ENCODE results near the gene TTC6.

DNA sequence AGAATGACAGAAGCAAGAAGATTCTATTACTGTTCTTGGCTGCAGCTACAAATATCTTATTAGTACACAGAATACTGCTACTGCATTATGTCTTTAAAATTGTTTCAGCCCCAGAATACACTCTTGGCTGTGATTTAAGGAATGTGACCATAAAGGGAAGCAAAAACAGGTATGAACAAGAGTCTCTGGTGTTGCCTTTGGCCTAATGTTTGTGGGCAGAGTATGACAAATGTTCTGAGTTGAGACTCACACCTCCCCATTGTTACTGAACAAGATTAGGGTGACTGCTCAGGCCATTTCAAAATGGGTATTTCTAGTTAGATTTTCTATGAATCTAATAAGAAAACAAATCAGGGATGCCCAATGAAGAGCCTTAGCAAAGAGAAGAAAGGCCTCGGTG lies 28.5 kb downstream of the TTC6 start:
- TF ChIP-seq, protein P1, sequence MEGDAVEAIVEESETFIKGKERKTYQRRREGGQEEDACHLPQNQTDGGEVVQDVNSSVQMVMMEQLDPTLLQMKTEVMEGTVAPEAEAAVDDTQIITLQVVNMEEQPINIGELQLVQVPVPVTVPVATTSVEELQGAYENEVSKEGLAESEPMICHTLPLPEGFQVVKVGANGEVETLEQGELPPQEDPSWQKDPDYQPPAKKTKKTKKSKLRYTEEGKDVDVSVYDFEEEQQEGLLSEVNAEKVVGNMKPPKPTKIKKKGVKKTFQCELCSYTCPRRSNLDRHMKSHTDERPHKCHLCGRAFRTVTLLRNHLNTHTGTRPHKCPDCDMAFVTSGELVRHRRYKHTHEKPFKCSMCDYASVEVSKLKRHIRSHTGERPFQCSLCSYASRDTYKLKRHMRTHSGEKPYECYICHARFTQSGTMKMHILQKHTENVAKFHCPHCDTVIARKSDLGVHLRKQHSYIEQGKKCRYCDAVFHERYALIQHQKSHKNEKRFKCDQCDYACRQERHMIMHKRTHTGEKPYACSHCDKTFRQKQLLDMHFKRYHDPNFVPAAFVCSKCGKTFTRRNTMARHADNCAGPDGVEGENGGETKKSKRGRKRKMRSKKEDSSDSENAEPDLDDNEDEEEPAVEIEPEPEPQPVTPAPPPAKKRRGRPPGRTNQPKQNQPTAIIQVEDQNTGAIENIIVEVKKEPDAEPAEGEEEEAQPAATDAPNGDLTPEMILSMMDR (IDR thresholded peaks at IDR 0.05) = no peak
- no peak for TF ChIP-seq POLR2AphosphoS5 (IDR thresholded peaks at IDR 0.05; ENCODE audit: low read depth, low read length)

Data from Panc1 (cell line).